Left ventricle myocardium inferior (tissue), 1 donor: ENCODE data around the gene SHB. TPM values are rescaled to one million over a fixed set of nuclear protein-coding genes. Genes with fewer than 3 reads are reported as not detected.

Source experiments
- DNase-seq: peaks from one replicate; pipeline ENCODE4 v3.0.0-alpha.2; 2020
- H3K27ac ChIP-seq: fragments of 200-600 bp; replicated peaks from 2 replicates; pipeline ENCODE4 v1.8.0; 2021
- H3K27me3 ChIP-seq: fragments of 200-600 bp; 2 replicates; pipeline ENCODE4 v1.8.0; 2021; ENCODE audit warnings: low read depth
- H3K36me3 ChIP-seq: fragments of 200-600 bp; 2 replicates; pipeline ENCODE4 v1.8.0; 2021
- H3K4me1 ChIP-seq: fragments of 200-600 bp; 2 replicates; pipeline ENCODE4 v1.8.0; 2021
- H3K4me3 ChIP-seq: fragments of 200-600 bp; 2 replicates; pipeline ENCODE4 v1.8.0; 2021; ENCODE audit warnings: mild to moderate bottlenecking, moderate library complexity
- H3K9me3 ChIP-seq: fragments of 200-600 bp; replicated peaks from 2 replicates; pipeline ENCODE4 v1.8.0; 2021
- CTCF ChIP-seq: fragments of 200-600 bp; IDR thresholded peaks from 2 replicates; pipeline ENCODE4 v1.8.0; 2021; ENCODE audit warnings: antibody characterized with exemption, mild to moderate bottlenecking, borderline replicate concordance
- intact Hi-C: fragments of 100-400 bp; cut with micrococcal nuclease; formaldehyde crosslinking; loops from one replicate; pipeline ENCODE4 v1.11.0; 2022
- total RNA-seq: library from RNA; stranded (reverse); fragmentation: NEBNext Ultra II Directional; extraction: Animal tissue kit (Norgen Biotek cat#: 25700); gene quantifications from one replicate; pipeline ENCODE4 v1.2.1, GENCODE V29; 2021
- donor health status: DM: no; HTN: yes; CAD: no; lungs with severe emphysema.

The SHB gene
- total RNA-seq, 1 donor from 2014 or later, result 19.4 TPM

- intact Hi-C loops, result no loop called here
- no peaks in the 10 kb centered on the region for H3K36me3 ChIP-seq
- H3K27me3 ChIP-seq, result no peaks in the 10 kb centered on the region
- H3K9me3 ChIP-seq, result no peaks in the 10 kb centered on the region
- no peak for DNase-seq
- H3K4me3 ChIP-seq, result no peak overlapping the region
- peaks cover 56% of the 10 kb centered on the region for H3K4me1 ChIP-seq
- H3K27ac ChIP-seq, result peak overlapping the region; percentile 67
- TF ChIP-seq CTCF, result no peak
Measured at GRCh38 chr9:38009035-38009501, 60.0 kb downstream of the SHB start.

- Histone ChIP-seq H3K4me3 (no peak overlapping the region), H3K27ac (peak overlapping the region; percentile 67), H3K27me3 (no peaks in the 10 kb centered on the region), H3K36me3 (no peaks in the 10 kb centered on the region), H3K9me3 (no peaks in the 10 kb centered on the region), H3K4me1 (peaks cover 63% of the 10 kb centered on the region)
- DNase-seq, result no peak
- intact Hi-C loops, result no loop called here
- no peak for TF ChIP-seq CTCF
Measured at GRCh38 chr9:38008168-38009034, 60.6 kb downstream of the SHB start.

DNA sequence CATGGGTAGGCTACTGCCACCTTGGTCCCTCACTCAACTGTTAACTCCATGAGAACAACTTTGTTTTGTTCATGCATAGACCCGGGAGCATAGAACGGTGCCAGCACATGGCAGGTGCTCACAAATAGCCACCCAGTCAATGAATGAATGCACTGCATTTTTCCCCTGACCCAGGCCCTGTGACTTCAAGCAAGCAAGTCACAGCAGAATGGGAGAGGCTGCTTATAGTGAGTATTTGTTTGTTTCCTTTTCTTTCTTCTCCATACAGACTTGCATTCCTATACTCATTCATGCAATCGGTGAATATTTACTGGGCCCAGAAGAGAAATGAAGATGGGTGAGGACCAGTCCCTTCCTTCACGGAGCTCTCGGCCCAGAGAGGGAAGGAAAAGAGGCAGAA, 62.0 kb downstream of the SHB start:
- peak overlapping the region; percentile 67 for H3K27ac ChIP-seq
- DNase-seq, result no peak
- TF ChIP-seq CTCF, result no peak
- no peaks in the 10 kb centered on the region for H3K36me3 ChIP-seq
- intact Hi-C loops, result no loop called here
- H3K9me3 ChIP-seq, result no peaks in the 10 kb centered on the region
- peaks cover 72% of the 10 kb centered on the region for H3K4me1 ChIP-seq
- H3K4me3 ChIP-seq, result no peak overlapping the region
- H3K27me3 ChIP-seq, result no peaks in the 10 kb centered on the region

- intact Hi-C loops, result no loop called here
- peaks cover 72% of the 10 kb centered on the region for H3K4me1 ChIP-seq
- H3K4me3 ChIP-seq, result no peak overlapping the region
- no peak for TF ChIP-seq CTCF
- H3K36me3 ChIP-seq, result no peaks in the 10 kb centered on the region
- no peaks in the 10 kb centered on the region for H3K27me3 ChIP-seq
- peak; percentile 27 for DNase-seq
- peak overlapping the region; percentile 67 for H3K27ac ChIP-seq
- no peaks in the 10 kb centered on the region for H3K9me3 ChIP-seq
Measured at GRCh38 chr9:38006163-38006562, 62.9 kb downstream of the SHB start.

GRCh38 chr9:38004809-38005560, 64.0 kb downstream of the SHB start:
- no peak for DNase-seq
- peak overlapping the region; percentile 67 for H3K27ac ChIP-seq
- no peak for TF ChIP-seq CTCF
- no peaks in the 10 kb centered on the region for H3K9me3 ChIP-seq
- no peak overlapping the region for H3K4me3 ChIP-seq
- no peaks in the 10 kb centered on the region for H3K27me3 ChIP-seq
- peaks cover 78% of the 10 kb centered on the region for H3K4me1 ChIP-seq
- H3K36me3 ChIP-seq, result no peaks in the 10 kb centered on the region
- intact Hi-C loops, result no loop called here
